ENCODE data around the gene NAV1. TPM values are rescaled to one million over a fixed set of nuclear protein-coding genes. Genes with fewer than 3 reads are reported as not detected.
"Not testable (repeated sequence)": the region's sequence is repeated elsewhere in the genome, so short reads cannot be mapped to it uniquely, and the experiment has no call there.

Gene NAV1
- total RNA-seq, 1 donor from 2014 or later: 11.0 TPM

GRCh38 chr1:201520046-201520575 is 18.8 kb upstream of the NAV1 start:
- not testable (repeated sequence) for H3K27ac ChIP-seq (ENCODE audit: low read depth, low read length); H3K9me3 ChIP-seq (ENCODE audit: control insufficient read depth in 3 of 3, low read length in 3 of 3); H3K9ac ChIP-seq (ENCODE audit: low read depth in 1 of 3, low read length in 3 of 3); H3K4me3 ChIP-seq (ENCODE audit: low read length in 3 of 3); H3K36me3 ChIP-seq (ENCODE audit: control insufficient read depth in 3 of 3, insufficient read depth in 3 of 3, low read length in 3 of 3); H3K4me1 ChIP-seq (ENCODE audit: control insufficient read depth in 3 of 3, insufficient read depth in 3 of 3, low read length in 3 of 3); H3K27me3 ChIP-seq (ENCODE audit: control insufficient read depth in 3 of 3, insufficient read depth in 3 of 3, low read length in 3 of 3)

- no peaks in the 10 kb centered on the region for H3K36me3 ChIP-seq (ENCODE audit: control insufficient read depth in 3 of 3, insufficient read depth in 3 of 3, low read length in 3 of 3)
- H3K27me3 ChIP-seq (ENCODE audit: control insufficient read depth in 3 of 3, insufficient read depth in 3 of 3, low read length in 3 of 3): no peaks in the 10 kb centered on the region
Measured at GRCh38 chr1:201525193-201525778, 13.6 kb upstream of the NAV1 start.

DNA sequence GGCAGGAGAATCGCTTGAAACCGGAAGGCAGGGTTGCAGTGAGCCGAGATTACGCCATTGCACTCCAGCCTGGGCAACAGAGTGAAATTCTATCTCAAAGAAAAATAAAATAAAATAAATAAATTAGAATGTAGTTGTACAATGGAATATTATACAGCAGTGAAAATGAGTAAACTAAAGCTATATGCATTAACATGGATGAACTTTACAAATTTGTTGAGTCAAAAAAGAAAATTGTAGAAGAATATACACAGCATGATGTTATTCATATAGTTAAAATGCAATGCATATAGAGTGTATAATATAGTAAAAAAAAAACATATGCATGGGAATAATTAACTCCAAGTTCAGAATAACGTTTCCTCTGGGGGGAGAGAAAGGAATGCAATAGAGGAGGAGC is 11.0 kb upstream of the NAV1 start:
- Histone ChIP-seq H3K4me3 (ENCODE audit: low read length in 3 of 3) (no peak overlapping the region), H3K27ac (ENCODE audit: low read depth, low read length) (no peak overlapping the region), H3K36me3 (ENCODE audit: control insufficient read depth in 3 of 3, insufficient read depth in 3 of 3, low read length in 3 of 3) (no peaks in the 10 kb centered on the region), H3K9me3 (ENCODE audit: control insufficient read depth in 3 of 3, low read length in 3 of 3) (no peaks in the 10 kb centered on the region), H3K4me1 (ENCODE audit: control insufficient read depth in 3 of 3, insufficient read depth in 3 of 3, low read length in 3 of 3) (peaks cover 13 to 16% (median 14%) of the 10 kb centered on the region in 3 donors), H3K9ac (ENCODE audit: low read depth in 1 of 3, low read length in 3 of 3) (no peak overlapping the region), H3K27me3 (ENCODE audit: control insufficient read depth in 3 of 3, insufficient read depth in 3 of 3, low read length in 3 of 3) (no peaks in the 10 kb centered on the region)

More at GRCh38 chr1:201525193-201525778, 13.6 kb upstream of the NAV1 start:
- H3K4me1 ChIP-seq (ENCODE audit: control insufficient read depth in 3 of 3, insufficient read depth in 3 of 3, low read length in 3 of 3): no peaks in the 10 kb centered on the region
- no peak overlapping the region for H3K9ac ChIP-seq (ENCODE audit: low read depth in 1 of 3, low read length in 3 of 3)
- H3K9me3 ChIP-seq (ENCODE audit: control insufficient read depth in 3 of 3, low read length in 3 of 3): no peaks in the 10 kb centered on the region
- no peak overlapping the region for H3K27ac ChIP-seq (ENCODE audit: low read depth, low read length)
- H3K4me3 ChIP-seq (ENCODE audit: low read length in 3 of 3): no peak overlapping the region

DNA sequence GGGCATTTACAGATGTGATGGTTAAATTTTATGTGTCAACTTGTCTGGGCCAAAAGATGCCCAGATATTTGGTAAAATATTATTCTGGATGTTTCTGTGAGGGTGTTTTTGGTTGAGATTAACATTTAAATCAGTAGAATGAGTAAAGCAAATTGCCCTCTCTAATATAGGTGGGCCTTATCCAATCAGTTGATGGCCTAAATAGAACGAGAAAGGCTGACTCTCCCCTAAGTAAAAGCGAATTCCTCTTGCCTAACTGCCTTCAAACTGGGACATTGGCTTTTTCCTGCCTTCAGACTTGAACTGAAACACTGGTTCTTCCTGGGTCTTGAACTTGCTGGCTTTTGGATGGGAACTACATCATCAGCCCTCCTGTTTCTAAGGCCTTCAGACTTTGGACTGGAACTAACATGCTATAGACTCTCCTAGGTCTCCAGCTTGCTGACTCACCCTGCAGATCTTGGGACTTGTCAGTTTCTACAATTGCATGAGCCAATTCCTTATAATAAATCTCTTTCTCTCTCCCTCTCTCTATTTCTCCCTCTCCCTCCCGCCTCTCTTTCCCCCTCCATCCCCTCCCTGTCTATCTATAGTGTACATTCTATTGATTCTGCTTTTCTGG is 10.2 kb upstream of the NAV1 start:
- no peaks in the 10 kb centered on the region for H3K27me3 ChIP-seq (ENCODE audit: control insufficient read depth in 3 of 3, insufficient read depth in 3 of 3, low read length in 3 of 3)
- no peak overlapping the region for H3K27ac ChIP-seq (ENCODE audit: low read depth, low read length)
- no peak overlapping the region for H3K9ac ChIP-seq (ENCODE audit: low read depth in 1 of 3, low read length in 3 of 3)
- H3K4me1 ChIP-seq (ENCODE audit: control insufficient read depth in 3 of 3, insufficient read depth in 3 of 3, low read length in 3 of 3): peaks cover 13 to 16% (median 14%) of the 10 kb centered on the region in 3 donors
- H3K9me3 ChIP-seq (ENCODE audit: control insufficient read depth in 3 of 3, low read length in 3 of 3): no peaks in the 10 kb centered on the region
- H3K4me3 ChIP-seq (ENCODE audit: low read length in 3 of 3): no peak overlapping the region
- no peaks in the 10 kb centered on the region for H3K36me3 ChIP-seq (ENCODE audit: control insufficient read depth in 3 of 3, insufficient read depth in 3 of 3, low read length in 3 of 3)

DNA sequence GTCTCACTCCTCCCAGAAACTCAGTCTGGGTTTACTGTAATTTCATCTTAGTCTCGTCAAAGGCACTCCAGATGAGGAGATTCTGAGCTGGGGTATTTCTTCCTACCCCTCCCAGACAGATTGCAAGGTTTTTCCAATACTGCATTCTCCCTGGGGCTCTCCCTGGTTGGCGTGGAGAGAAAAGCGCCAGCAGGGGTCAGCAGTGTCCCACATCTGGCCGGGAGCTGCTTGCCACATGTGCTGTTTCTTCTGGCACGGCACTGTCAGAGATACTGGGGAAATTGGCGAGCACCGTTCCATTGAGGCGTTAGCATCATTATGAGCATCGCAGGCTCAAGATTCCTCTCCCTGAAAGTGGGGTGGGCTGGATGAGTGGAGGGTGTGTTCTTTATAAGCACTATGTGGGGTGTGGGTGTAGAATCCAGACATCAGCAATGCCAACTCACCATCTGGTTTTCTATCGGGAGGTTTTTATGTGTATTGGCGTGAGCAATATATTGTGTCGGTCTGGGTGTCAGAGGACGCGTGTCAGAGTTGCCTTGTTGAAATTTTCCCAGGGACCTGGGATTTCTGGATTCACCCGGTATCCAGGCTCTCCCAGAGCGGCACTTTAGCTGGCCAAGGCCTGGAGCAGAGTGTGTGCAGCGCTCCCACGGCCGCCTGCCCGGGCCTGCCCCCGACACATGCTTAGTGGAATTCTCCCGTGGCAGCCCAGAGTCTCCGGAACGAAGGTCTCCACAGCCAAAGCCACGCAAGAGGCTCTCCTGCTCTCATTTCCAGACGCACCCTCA is 8.0 kb upstream of the NAV1 start:
- H3K9ac ChIP-seq (ENCODE audit: low read depth in 1 of 3, low read length in 3 of 3): peak overlapping the region in 2 of 3 donors; percentile 9 to 28
- H3K27ac ChIP-seq (ENCODE audit: low read depth, low read length): peak overlapping the region; percentile 77
- no peaks in the 10 kb centered on the region for H3K36me3 ChIP-seq (ENCODE audit: control insufficient read depth in 3 of 3, insufficient read depth in 3 of 3, low read length in 3 of 3)
- H3K4me1 ChIP-seq (ENCODE audit: control insufficient read depth in 3 of 3, insufficient read depth in 3 of 3, low read length in 3 of 3): peaks cover 19 to 24% (median 20%) of the 10 kb centered on the region in 3 donors
- no peak overlapping the region for H3K4me3 ChIP-seq (ENCODE audit: low read length in 3 of 3)
- peaks cover 0 to 1% (median 0%) of the 10 kb centered on the region in 3 donors for H3K27me3 ChIP-seq (ENCODE audit: control insufficient read depth in 3 of 3, insufficient read depth in 3 of 3, low read length in 3 of 3)
- no peaks in the 10 kb centered on the region for H3K9me3 ChIP-seq (ENCODE audit: control insufficient read depth in 3 of 3, low read length in 3 of 3)

- Histone ChIP-seq H3K27ac (ENCODE audit: low read depth, low read length) (peak overlapping the region; percentile 77), H3K4me1 (ENCODE audit: control insufficient read depth in 3 of 3, insufficient read depth in 3 of 3, low read length in 3 of 3) (peaks cover 24 to 30% (median 26%) of the 10 kb centered on the region in 3 donors), H3K9ac (ENCODE audit: low read depth in 1 of 3, low read length in 3 of 3) (peak overlapping the region in 2 of 3 donors; percentile 9 to 54), H3K36me3 (ENCODE audit: control insufficient read depth in 3 of 3, insufficient read depth in 3 of 3, low read length in 3 of 3) (no peaks in the 10 kb centered on the region), H3K27me3 (ENCODE audit: control insufficient read depth in 3 of 3, insufficient read depth in 3 of 3, low read length in 3 of 3) (peaks cover 0 to 10% (median 7%) of the 10 kb centered on the region in 3 donors), H3K9me3 (ENCODE audit: control insufficient read depth in 3 of 3, low read length in 3 of 3) (no peaks in the 10 kb centered on the region), H3K4me3 (ENCODE audit: low read length in 3 of 3) (no peak overlapping the region)
Measured at GRCh38 chr1:201531551-201532425, 7.1 kb upstream of the NAV1 start.

DNA sequence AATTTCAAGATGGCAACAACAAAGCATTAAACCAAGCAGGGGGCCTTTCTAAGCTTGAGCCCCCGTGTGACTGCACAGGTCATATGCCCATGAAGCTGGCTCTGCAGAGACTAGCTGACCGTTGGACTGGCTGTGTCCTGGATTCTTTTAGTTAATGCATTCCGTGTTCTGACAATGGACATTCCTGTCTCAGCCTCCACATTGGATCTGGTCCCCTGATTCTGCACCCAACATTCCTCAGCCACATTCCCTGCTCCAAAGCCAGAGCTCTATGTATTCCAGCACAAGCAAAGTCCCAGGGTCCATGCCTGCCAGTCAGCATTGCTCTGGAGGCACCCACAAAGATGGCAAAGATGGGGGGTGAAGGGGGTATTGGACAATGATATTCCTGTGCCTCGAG is 5.1 kb upstream of the NAV1 start:
- peaks cover 40 to 48% (median 41%) of the 10 kb centered on the region in 3 donors for H3K4me1 ChIP-seq (ENCODE audit: control insufficient read depth in 3 of 3, insufficient read depth in 3 of 3, low read length in 3 of 3)
- H3K9ac ChIP-seq (ENCODE audit: low read depth in 1 of 3, low read length in 3 of 3): no peak overlapping the region
- no peak overlapping the region for H3K27ac ChIP-seq (ENCODE audit: low read depth, low read length)

DNA sequence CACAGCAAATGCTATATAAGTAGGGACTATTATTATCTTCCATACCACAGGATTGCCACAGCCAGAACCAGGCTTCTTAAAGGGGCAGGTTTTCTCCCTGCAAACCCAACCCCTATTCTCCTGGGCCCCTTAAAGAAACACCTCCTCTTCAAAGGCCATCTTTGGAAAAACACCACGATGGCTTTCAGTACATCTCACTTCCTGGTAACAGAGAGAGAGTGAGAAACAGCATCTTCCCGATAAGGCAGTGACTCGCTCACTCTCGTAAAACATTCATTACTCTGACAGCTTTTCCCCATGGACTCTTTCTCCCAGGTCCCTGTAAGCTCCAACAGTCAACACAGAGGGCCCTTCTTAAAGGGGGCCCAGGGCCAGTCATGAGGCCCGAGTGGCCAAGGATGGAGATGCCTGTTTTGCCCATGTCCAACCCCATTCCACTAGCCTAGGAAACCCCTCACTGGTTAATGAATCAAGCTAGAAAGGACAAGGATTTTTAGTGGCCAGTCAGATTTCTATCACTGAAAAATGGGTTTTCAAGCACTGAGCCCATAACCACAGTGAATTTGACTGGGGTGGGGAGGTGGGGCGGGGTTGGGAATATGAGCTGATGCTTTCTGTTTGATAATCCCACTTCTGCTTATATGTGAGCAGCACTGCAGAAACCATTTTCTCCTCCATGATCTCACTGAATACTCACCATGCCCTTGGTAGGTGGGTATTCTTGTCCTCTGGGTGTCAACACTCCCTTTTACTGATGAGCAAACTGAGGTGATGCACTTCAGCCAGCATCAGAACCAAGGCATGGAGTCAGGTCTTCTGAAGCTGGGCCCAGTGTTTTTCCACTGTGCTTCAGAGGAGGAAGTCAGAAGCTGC is 3.6 kb upstream of the NAV1 start:
- no peaks in the 10 kb centered on the region for H3K36me3 ChIP-seq (ENCODE audit: control insufficient read depth in 3 of 3, insufficient read depth in 3 of 3, low read length in 3 of 3)
- H3K9me3 ChIP-seq (ENCODE audit: control insufficient read depth in 3 of 3, low read length in 3 of 3): no peaks in the 10 kb centered on the region
- H3K9ac ChIP-seq (ENCODE audit: low read depth in 1 of 3, low read length in 3 of 3): peak overlapping the region in 2 of 3 donors; percentile 11 to 25
- H3K27ac ChIP-seq (ENCODE audit: low read depth, low read length): peak overlapping the region; percentile 67
- peaks cover 22 to 41% (median 39%) of the 10 kb centered on the region in 3 donors for H3K27me3 ChIP-seq (ENCODE audit: control insufficient read depth in 3 of 3, insufficient read depth in 3 of 3, low read length in 3 of 3)
- no peak overlapping the region for H3K4me3 ChIP-seq (ENCODE audit: low read length in 3 of 3)
- H3K4me1 ChIP-seq (ENCODE audit: control insufficient read depth in 3 of 3, insufficient read depth in 3 of 3, low read length in 3 of 3): peaks cover 47 to 56% (median 54%) of the 10 kb centered on the region in 3 donors

More for the DNA sequence above, 5.1 kb upstream of the NAV1 start:
- Histone ChIP-seq H3K36me3 (ENCODE audit: control insufficient read depth in 3 of 3, insufficient read depth in 3 of 3, low read length in 3 of 3) (no peaks in the 10 kb centered on the region), H3K27me3 (ENCODE audit: control insufficient read depth in 3 of 3, insufficient read depth in 3 of 3, low read length in 3 of 3) (peaks cover 12 to 29% (median 27%) of the 10 kb centered on the region in 3 donors), H3K4me3 (ENCODE audit: low read length in 3 of 3) (no peak overlapping the region), H3K9me3 (ENCODE audit: control insufficient read depth in 3 of 3, low read length in 3 of 3) (no peaks in the 10 kb centered on the region)

GRCh38 chr1:201535919-201536245 is 3.0 kb upstream of the NAV1 start:
- no peaks in the 10 kb centered on the region for H3K9me3 ChIP-seq (ENCODE audit: control insufficient read depth in 3 of 3, low read length in 3 of 3)
- peaks cover 46 to 57% (median 55%) of the 10 kb centered on the region in 3 donors for H3K4me1 ChIP-seq (ENCODE audit: control insufficient read depth in 3 of 3, insufficient read depth in 3 of 3, low read length in 3 of 3)
- H3K27ac ChIP-seq (ENCODE audit: low read depth, low read length): peak overlapping the region; percentile 67
- H3K9ac ChIP-seq (ENCODE audit: low read depth in 1 of 3, low read length in 3 of 3): peak overlapping the region in 1 of 3 donors; percentile 11
- H3K27me3 ChIP-seq (ENCODE audit: control insufficient read depth in 3 of 3, insufficient read depth in 3 of 3, low read length in 3 of 3): peaks cover 22 to 42% (median 41%) of the 10 kb centered on the region in 3 donors
- H3K4me3 ChIP-seq (ENCODE audit: low read length in 3 of 3): no peak overlapping the region
- H3K36me3 ChIP-seq (ENCODE audit: control insufficient read depth in 3 of 3, insufficient read depth in 3 of 3, low read length in 3 of 3): no peaks in the 10 kb centered on the region
